Measurements from ENCODE around the gene SLC16A4. TPM values are rescaled to one million over a fixed set of nuclear protein-coding genes. Genes with fewer than 3 reads are reported as not detected.
A peak's percentile ranks its signal among the peaks of the same experiment; 100 is the strongest.

Gene SLC16A4
- total RNA-seq, 1 experiment from 2014 or later = 93.8 TPM

DNA sequence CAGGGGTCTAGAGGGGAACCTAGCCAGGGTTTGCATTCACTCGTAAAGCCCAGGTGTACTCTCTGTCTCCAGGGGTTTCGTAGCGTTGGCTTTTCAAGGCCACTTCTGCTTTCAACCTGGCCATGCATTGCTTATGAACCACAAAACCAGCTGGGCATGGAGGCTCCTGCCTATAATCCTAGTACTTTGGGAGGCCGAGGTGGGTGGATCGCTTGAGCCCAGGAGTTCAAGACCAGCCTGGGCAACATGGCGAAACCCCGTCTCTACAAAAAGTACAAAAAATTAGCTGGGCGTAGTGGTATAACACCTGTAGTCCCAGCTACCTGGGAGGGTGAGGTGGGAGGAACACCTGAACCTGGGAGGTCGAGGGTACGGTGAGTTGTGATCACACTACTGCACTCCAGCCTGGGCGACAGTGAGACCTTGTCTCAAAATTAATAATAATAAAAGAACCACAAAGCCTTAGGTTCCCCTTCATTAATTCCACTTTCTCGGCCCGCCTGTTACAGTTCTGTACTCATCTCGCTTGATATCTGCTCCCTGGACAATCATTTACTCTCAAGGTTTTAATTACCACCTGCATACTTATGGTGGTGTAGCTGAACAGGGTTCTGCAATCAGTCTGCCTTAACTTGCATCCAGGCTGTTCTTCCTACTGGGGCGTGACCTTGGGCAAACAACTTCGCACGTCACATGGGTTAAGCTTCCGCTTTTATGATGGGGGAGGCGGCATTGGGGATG lies 6.1 kb downstream of the SLC16A4 start:
- no peak for DNase-seq (ENCODE audit: low read depth, low spot score)
- in situ Hi-C loops (cut with HindIII; ENCODE audit: low pct_unique_long_range_greater_than_20kb, low sequenced_read_pairs) = no loop called here

DNA sequence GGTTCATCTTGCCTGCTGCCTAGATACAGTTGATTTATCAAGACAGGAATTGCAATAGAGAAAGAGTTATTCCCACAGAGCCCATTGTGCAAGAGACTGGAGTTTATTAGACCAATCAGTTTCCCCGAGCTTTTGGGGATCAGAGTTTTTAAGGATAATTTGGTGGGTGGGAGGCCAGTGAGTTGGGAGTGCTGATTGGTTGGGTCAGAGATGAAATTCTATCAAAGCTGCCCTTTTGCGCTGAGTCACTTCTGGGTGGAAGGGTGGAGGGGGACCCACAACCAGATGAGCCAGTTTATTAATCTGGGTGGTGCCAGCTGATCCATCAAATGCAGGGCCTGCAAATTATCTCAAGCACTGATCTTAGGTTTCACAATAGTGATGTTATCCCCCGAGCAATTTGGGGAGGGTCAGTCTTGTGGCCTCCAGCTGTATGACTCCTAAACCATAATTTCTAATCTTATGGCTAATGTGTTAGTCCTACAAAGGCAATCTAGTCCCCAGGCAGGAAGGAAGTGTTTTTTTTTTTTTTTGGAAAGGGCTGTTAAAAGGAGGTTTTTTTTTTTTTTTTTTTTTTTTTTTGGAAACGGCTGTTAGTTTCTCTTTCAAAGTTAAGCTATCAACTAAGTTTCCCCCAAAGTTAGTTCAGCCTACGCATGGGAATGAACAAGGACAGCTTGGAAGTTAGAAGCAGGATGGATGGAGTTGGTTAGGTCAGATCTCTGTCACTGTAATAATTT lies 7.4 kb downstream of the SLC16A4 start:
- in situ Hi-C loops (cut with HindIII; ENCODE audit: low pct_unique_long_range_greater_than_20kb, low sequenced_read_pairs) = no loop called here
- DNase-seq (ENCODE audit: low read depth, low spot score) = no peak

DNA sequence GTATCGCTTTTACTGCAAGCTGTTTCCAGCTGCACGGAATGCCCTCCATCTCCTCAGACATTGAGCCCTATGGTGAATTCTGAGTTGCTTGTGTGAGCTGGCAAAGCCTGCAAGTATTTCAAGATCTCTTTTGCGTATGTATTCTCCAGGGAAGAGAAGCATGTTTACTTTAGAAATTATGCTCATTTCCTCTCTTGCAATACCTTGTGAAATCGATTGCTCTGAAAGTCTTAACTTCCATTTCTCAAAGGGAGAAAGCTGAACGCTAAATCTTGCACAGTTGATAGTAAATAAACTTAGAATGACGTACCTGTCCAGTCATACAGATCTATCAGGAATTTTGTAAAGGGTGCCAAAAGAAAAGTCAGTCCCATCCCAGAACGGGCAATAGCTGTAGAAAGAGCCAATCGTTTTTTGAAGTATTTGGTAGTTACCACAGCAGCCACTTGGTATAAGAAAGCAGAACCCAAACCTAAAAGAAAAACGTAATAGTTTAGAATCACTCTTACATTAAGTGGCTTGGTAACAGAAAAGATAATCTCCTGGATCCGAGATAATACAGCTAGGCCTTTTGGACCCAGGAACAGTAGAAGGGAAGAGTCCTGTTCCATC lies 10.0 kb downstream of the SLC16A4 start:
- DNase-seq (ENCODE audit: low read depth, low spot score) = no peak
- in situ Hi-C loops (cut with HindIII; ENCODE audit: low pct_unique_long_range_greater_than_20kb, low sequenced_read_pairs) = no loop called here

DNA sequence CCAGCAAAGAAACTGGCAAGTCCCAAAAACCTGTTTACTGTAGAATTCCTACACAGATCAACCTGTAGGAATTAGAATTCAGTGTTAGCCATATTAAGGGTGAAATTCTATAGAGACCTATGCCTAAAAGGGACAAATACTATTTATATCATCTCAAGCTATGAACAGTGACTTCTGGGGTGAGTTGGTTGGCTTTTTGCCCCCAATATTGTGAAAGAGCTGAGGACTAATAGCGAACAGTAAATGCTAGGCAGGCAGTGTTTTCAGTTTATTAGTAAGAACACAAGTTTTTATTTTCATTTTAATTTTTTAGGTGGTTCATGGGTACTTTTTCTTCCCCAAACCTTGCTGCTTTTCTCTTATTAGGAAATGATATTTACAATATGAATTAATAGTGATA lies 15.3 kb downstream of the SLC16A4 start:
- in situ Hi-C loops (cut with HindIII; ENCODE audit: low pct_unique_long_range_greater_than_20kb, low sequenced_read_pairs) = no loop called here

DNA sequence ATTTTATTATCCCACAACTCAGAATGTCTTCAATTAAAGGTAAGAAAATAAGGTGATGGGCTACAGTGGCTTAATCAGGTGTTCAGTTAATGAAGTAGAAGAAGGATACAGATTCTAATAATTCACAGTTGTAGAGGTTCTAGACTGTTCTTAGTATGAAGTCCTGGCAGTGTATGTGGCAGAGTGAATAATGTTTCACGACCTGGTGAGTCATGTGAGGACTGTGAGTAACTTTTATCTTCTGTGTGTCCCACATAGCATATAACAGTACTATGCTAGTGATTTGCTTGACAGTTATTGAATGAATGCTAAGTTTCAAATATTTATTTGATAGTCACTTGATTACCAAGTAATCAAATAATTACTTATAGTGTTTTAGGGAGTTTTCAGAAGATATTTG lies 20.0 kb downstream of the SLC16A4 start:
- in situ Hi-C loops (cut with HindIII; ENCODE audit: low pct_unique_long_range_greater_than_20kb, low sequenced_read_pairs) = no loop called here
- no peak for DNase-seq (ENCODE audit: low read depth, low spot score)

More for the DNA sequence above, 15.3 kb downstream of the SLC16A4 start:
- DNase-seq (ENCODE audit: low read depth, low spot score) = no peak

DNA sequence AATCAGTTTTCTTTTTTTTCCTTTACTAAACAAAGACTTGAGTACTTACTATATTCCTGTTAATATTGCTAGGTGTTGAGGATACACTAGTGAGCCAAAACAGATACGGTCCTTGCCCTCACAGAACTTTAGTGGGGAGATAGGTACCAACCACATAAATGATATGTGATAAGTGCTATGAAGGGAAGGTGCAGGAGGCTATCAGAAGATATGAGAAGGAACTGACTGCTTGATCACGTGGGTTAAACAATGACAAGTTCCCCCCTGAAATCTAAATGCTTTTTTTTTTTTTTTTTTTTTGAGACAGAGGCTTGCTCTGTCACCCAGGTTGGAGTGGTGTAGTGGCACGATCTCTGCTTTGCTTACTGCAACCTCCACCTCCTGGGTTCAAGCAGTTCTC lies 26.6 kb downstream of the SLC16A4 start:
- in situ Hi-C loops (cut with HindIII; ENCODE audit: low pct_unique_long_range_greater_than_20kb, low sequenced_read_pairs) = no loop called here
- DNase-seq (ENCODE audit: low read depth, low spot score) = no peak

DNA sequence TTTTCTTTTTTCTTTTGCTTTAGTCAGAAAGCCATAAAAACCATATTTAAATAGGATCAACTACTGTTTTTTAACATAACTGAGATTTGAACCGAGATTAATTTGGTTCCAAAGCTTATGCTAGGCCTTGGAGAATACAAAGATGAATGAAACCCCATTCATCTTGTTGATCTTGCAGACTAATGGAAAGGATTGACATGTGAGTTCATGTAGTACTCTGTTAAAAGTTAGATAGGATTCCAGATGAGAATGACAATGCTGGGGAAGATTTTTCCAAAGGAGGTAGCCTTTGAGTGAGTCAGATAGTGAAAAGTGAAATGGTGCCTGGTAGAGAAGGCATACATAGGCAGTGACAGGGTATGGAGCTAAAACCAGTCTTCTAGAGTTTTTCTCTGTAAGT lies 29.0 kb downstream of the SLC16A4 start:
- in situ Hi-C loops (cut with HindIII; ENCODE audit: low pct_unique_long_range_greater_than_20kb, low sequenced_read_pairs) = no loop called here
- peak; percentile 43 for DNase-seq (ENCODE audit: low read depth, low spot score)

DNA sequence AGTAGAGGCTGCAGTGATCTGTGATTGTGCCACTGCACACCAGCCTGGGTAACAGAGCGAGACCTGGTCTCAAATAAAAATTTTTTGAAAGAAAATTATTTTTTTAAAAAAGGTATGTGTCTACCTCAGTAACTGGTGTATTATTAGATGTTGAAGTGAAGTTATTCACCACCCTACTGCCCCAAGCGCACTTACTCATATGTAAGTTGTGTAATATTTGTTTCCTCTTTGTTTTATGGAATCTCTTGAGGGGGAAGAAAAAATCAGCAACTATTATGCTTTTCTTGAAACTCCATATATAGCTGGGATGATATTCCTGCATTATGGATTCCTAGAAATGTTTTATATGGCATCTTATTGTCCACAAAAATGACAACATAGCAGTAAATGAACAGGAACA lies 30.4 kb downstream of the SLC16A4 start:
- in situ Hi-C loops (cut with HindIII; ENCODE audit: low pct_unique_long_range_greater_than_20kb, low sequenced_read_pairs) = no loop called here
- no peak for DNase-seq (ENCODE audit: low read depth, low spot score)

DNA sequence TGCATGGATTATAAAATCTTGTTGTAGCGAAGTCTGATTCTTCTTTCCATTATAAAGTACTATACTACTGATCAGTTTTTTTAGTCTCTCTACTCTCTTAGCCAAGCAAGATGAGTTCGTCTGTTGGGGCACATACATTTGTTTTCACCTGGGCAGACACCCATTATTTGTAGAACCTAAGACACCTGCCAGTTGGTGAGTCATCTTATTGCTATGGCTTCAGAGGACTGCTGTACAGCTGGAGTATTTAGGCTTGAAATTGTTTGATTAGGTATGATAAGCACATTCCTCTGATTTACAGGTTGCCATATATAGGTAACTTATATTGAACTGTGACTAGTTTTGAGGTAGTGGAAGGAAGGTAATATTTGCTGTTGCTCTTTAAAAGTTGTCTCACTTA lies 34.4 kb downstream of the SLC16A4 start:
- DNase-seq (ENCODE audit: low read depth, low spot score) = no peak
- in situ Hi-C loops (cut with HindIII; ENCODE audit: low pct_unique_long_range_greater_than_20kb, low sequenced_read_pairs) = no loop called here

DNA sequence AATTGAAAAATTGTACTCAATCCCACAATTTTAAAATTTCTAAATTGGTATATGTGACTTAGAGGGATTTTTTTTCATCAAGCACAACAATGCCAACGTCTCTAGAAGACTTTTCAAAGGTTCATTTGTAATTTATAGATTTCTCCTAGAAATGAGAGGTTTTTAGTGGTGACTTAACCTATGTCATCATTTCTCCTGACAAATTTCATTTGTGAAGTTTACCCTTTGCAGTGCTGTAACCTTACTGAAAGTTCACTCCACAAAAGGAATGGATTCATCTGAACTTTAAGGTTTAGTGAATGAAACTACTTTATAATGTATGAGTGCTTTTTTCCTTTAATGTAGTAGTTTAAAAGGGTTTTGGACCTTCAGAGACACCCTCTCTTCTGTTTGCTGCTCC lies 35.5 kb downstream of the SLC16A4 start:
- DNase-seq (ENCODE audit: low read depth, low spot score) = no peak
- in situ Hi-C loops (cut with HindIII; ENCODE audit: low pct_unique_long_range_greater_than_20kb, low sequenced_read_pairs) = no loop called here

DNA sequence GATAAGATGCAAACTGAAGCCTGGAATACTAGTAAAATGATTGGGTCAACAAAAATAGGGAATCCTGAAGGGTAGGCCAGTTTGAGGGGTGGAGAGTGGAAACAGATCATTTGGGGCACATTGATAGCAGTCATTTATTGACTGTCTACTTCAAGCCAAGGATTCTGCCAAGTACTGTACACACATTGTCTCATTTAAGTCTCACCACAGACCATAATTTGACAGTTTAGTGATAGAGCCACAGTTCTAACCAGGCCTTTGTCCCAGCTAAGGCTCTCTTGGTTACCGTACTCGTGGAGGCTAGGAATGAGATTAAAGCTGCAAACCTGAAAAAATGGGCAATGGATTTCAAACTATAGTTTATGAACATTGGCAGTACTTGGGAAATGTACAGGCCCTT lies 40.5 kb downstream of the SLC16A4 start:
- no peak for DNase-seq (ENCODE audit: low read depth, low spot score)
- in situ Hi-C loops (cut with HindIII; ENCODE audit: low pct_unique_long_range_greater_than_20kb, low sequenced_read_pairs) = no loop called here

DNA sequence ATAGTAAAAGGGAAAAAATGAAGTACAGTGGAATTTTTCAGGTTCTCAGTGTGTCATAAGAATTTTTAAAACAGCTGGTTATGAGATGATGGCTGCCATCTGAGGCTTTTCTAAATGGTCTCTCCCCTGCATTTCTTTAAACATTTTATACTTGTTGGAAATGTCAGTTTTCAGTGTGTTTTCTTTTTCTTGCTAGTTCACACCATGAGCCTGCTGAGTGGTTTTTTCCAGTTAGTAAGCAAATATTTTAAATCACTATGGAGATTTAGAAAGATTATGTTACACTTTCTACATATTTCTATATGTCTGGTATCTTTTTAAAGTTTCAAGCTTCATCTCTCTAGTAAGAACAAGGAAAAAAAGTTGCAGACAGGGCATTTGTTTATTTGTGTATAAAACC lies 42.1 kb downstream of the SLC16A4 start:
- in situ Hi-C loops (cut with HindIII; ENCODE audit: low pct_unique_long_range_greater_than_20kb, low sequenced_read_pairs) = no loop called here
- no peak for DNase-seq (ENCODE audit: low read depth, low spot score)

DNA sequence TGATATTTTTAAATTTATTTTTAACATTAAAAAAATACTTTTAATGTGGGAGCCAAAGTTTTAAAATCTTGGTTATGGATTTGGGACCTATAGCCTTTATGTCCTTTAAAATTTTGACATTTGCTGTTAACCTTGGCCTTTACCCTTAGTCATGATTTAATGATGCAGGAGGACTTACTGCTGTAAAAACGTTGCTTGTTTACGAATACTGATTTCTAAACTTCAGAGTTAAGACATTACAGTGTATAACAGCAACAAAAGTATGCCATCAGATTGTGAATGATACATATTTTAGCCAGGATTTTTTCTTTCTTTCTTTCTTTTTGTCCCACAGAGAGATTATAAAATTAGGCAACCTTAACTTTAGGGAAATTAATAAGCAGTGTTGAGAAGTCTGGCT lies 42.8 kb downstream of the SLC16A4 start:
- in situ Hi-C loops (cut with HindIII; ENCODE audit: low pct_unique_long_range_greater_than_20kb, low sequenced_read_pairs) = no loop called here
- DNase-seq (ENCODE audit: low read depth, low spot score) = no peak

DNA sequence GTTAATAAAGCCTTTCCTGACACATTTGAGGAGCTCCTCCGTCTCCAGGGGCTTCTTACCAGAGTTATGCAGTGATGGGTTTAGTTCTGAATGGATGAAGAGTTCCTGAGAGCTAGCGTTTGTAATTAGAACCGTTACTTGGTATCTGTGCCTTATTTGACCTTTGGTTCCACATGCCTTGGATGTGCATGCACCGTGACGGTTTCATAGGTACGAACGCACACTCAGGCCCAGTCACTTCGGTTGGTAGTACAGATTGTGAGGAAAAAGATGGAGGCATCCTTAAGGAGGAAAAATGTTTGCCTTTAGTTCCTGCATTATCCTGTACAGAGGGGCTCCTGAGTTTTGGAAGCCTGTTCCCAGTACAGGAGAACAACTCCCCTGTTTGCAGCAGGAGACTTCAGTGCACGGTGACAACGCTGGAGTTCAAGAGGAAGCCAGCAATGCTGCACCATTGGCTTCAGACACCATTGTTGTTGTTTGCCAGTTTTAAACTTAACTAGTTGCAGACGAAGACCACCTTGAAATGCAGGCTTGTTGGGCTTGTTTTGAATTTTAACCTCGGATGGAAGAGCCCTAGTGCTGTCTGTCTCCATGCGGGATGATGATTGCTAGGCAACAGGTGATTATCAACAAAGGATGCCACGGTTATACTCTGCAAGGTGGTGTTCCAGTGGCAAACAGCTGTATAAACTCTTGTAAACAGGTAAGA lies 43.5 kb downstream of the SLC16A4 start:
- no peak for DNase-seq (ENCODE audit: low read depth, low spot score)
- in situ Hi-C loops (cut with HindIII; ENCODE audit: low pct_unique_long_range_greater_than_20kb, low sequenced_read_pairs) = no loop called here

DNA sequence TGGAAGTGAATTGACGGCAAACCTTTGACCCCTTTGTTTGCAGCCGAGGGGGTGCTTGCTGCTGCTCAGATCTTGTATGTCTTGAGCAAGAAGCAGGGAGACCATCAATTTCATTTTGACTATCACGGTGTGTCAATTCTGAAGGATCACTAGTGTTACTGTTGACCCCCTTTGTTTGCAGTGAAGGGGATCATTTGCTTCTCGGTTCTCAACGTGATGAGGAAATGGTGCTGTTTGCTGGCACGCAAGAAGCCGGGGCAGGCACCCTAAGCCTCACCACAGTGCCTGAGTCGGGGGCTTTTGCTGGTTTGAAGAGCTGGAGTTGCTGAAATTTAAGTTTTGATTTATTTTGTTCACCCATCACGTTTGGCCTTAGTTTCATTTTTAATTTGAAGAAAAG lies 44.1 kb downstream of the SLC16A4 start:
- DNase-seq (ENCODE audit: low read depth, low spot score) = no peak
- in situ Hi-C loops (cut with HindIII; ENCODE audit: low pct_unique_long_range_greater_than_20kb, low sequenced_read_pairs) = no loop called here

DNA sequence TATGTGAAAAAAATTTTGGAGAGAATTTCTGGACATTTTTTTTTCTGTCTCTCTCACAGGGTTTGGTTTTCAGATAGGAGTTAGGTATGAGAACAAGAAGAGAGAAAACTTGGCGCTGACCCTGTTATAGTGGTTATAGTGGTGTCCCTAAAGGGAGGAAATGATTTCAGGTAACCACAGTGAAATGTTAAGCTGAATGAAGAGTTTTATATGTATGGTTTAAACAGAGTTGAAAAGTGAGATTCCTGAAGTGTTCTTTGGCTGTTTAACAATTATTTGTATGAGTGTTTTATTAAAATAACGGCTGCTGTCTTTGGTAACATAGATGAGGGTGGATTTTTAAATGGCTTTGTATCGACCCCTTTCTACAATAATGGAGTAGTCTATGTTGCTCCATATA lies 45.3 kb downstream of the SLC16A4 start:
- in situ Hi-C loops (cut with HindIII; ENCODE audit: low pct_unique_long_range_greater_than_20kb, low sequenced_read_pairs) = no loop called here
- DNase-seq (ENCODE audit: low read depth, low spot score) = no peak

DNA sequence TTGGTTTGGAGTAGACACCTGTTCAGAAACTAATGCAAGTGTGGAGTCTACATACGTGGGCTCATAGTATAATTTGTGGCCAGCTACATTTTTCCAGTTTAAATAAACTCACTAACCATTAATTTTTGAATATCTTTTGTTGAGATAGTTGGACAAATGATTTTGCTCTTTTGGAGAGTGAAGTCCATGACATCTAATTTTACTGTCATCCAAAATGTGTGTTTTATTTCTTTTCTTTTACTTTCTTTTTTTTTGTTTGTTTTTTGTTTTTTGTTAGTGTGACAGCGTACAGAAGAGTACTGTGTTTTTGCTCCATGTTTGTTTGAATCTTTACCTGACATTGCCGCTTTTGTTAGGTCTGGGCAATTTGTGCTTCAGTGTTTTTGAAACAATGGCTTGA lies 46.7 kb downstream of the SLC16A4 start:
- DNase-seq (ENCODE audit: low read depth, low spot score) = no peak
- in situ Hi-C loops (cut with HindIII; ENCODE audit: low pct_unique_long_range_greater_than_20kb, low sequenced_read_pairs) = no loop called here

DNA sequence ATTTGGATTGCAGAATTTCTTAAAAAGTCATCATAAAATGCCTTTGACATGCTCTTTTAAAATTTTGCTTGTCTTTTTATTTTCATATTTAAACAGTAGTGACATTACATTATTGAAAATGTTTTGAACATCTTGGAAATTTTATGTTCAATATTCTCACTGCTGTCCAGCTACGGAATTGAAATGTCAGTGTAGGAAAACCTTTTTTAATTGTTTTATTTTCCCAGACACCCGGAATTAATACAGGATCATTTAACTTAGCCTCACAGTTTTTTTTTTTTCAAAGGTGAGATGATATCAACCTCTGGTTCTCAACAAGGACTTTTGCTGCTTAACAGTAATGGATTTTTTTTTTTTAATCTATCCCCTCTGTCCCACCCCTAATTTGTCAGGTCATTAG lies 47.6 kb downstream of the SLC16A4 start:
- in situ Hi-C loops (cut with HindIII; ENCODE audit: low pct_unique_long_range_greater_than_20kb, low sequenced_read_pairs) = no loop called here
- no peak for DNase-seq (ENCODE audit: low read depth, low spot score)
